ENCODE results near the gene ITPKB. TPM values are rescaled to one million over a fixed set of nuclear protein-coding genes. Genes with fewer than 3 reads are reported as not detected.

ITPKB gene
- total and polyA plus RNA-seq, 7 donors: 3.9 to 14.1 (median 8.9) TPM

- intact Hi-C loops (cut with DNase I): no loop called here
- no peak for TF ChIP-seq CTCF (IDR thresholded peaks at IDR 0.05)
- Histone ChIP-seq H3K4me3 (no peak overlapping the region), H3K27me3 (ENCODE audit: insufficient read depth in 3 of 3, low read length in 2 of 3) (no peaks in the 10 kb centered on the region), H3K27ac (peak overlapping the region; percentile 26), H3K36me3 (ENCODE audit: insufficient read depth in 1 of 2, low read depth in 1 of 2) (no peaks in the 10 kb centered on the region), H3K9me3 (no peaks in the 10 kb centered on the region), H3K4me1 (peaks cover 48% of the 10 kb centered on the region)
- 19 to 38% (median 22%) methylated on average over 5 of the region's 5 CpGs for whole genome bisulfite sequencing, 3 donors
- peak in 2 of 4 donors; percentile 14 to 19 for ATAC-seq
- DNase-seq: no peak
Observed at GRCh38 chr1:226697929-226698544, 41.0 kb downstream of the ITPKB start.

- 61 to 80% (median 63%) methylated on average over 5 of the region's 5 CpGs for WGBS, 3 donors
- no peak for TF ChIP-seq CTCF (IDR thresholded peaks at IDR 0.05)
- DNase-seq (no peak), ATAC-seq (peak in 2 of 4 donors; percentile 36 to 60)
- Histone ChIP-seq H3K9me3 (no peaks in the 10 kb centered on the region), H3K36me3 (ENCODE audit: insufficient read depth in 1 of 2, low read depth in 1 of 2) (no peaks in the 10 kb centered on the region), H3K27ac (peak overlapping the region; percentile 26), H3K27me3 (ENCODE audit: insufficient read depth in 3 of 3, low read length in 2 of 3) (no peaks in the 10 kb centered on the region), H3K4me1 (peaks cover 47% of the 10 kb centered on the region), H3K4me3 (no peak overlapping the region)
- intact Hi-C loops (cut with DNase I): no loop called here
Observed at GRCh38 chr1:226697151-226697928, 41.7 kb downstream of the ITPKB start.

GRCh38 chr1:226696547-226696946, 42.5 kb downstream of the ITPKB start:
- DNase-seq (no peak), ATAC-seq (no peak)
- H3K4me1 ChIP-seq: peaks cover 47% of the 10 kb centered on the region
- no peak for TF ChIP-seq CTCF (IDR thresholded peaks at IDR 0.05)
- H3K9me3 ChIP-seq: no peaks in the 10 kb centered on the region
- 88 to 91% (median 90%) methylated on average over 7 of the region's 7 CpGs for WGBS, 3 donors
- no peak overlapping the region for H3K4me3 ChIP-seq
- no peaks in the 10 kb centered on the region for H3K27me3 ChIP-seq (ENCODE audit: insufficient read depth in 3 of 3, low read length in 2 of 3)
- no peak overlapping the region for H3K27ac ChIP-seq
- no peaks in the 10 kb centered on the region for H3K36me3 ChIP-seq (ENCODE audit: insufficient read depth in 1 of 2, low read depth in 1 of 2)
- intact Hi-C loops (cut with DNase I): no loop called here

GRCh38 chr1:226695335-226695900, 43.7 kb downstream of the ITPKB start:
- no peak for TF ChIP-seq CTCF (IDR thresholded peaks at IDR 0.05)
- no peak for DNase-seq
- Histone ChIP-seq H3K36me3 (ENCODE audit: insufficient read depth in 1 of 2, low read depth in 1 of 2) (no peaks in the 10 kb centered on the region), H3K27ac (no peak overlapping the region), H3K4me1 (peaks cover 56% of the 10 kb centered on the region), H3K9me3 (no peaks in the 10 kb centered on the region), H3K4me3 (no peak overlapping the region), H3K27me3 (ENCODE audit: insufficient read depth in 3 of 3, low read length in 2 of 3) (no peaks in the 10 kb centered on the region)
- intact Hi-C loops (cut with DNase I): no loop called here
- 26 to 34% (median 28%) methylated on average over 7 of the region's 7 CpGs for WGBS, 3 donors
- peak in 3 of 4 donors; percentile 31 to 49 (median 34) for ATAC-seq

All from psoas muscle (tissue), 8 donors.